IMR-90 (cell line): ENCODE measurements around the gene FAM209B. TPM values are rescaled to one million over a fixed set of nuclear protein-coding genes. Genes with fewer than 3 reads are reported as not detected.
"Not testable (repeated sequence)": the region's sequence is repeated elsewhere in the genome, so short reads cannot be mapped to it uniquely, and the experiment has no call there.

Experiments
- ATAC-seq: fragments of 200-7000 bp; cut with Tn5 transposase; 2 replicates; pipeline ENCODE4 v1.9.1; 2020; ENCODE audit warnings: low read depth, mild to moderate bottlenecking, moderate library complexity
- BruUV-seq: library from RNA; stranded (reverse); fragments of 400-500 nt; replicated peaks from 2 replicates; lab custom pipeline; 2021; lab: Mats Ljungman, UMichigan
- CTCF ChIA-PET: fragments of 300-600 bp; formaldehyde crosslinking; extraction: SDS; loops from one replicate; lab custom pipeline; 2021; ENCODE audit warnings: antibody characterized with exemption; lab: Yijun Ruan, JAX
- POLR2A ChIA-PET: fragments of 300-600 bp; sonication (Branson Sonifier 250); formaldehyde crosslinking; loops from one replicate; lab custom pipeline; 2022; ENCODE audit warnings: antibody characterized with exemption; ENCODE audit not compliant: unreplicated experiment; lab: Charles Lee
- DNase-seq: peaks from one replicate; pipeline ENCODE4 v3.0.0; 2013
- H2AFZ ChIP-seq: replicated peaks from 2 replicates; pipeline ENCODE3; 2013; ENCODE audit warnings: low read length, mild to moderate bottlenecking; ENCODE audit not compliant: poor library complexity
- H2AK5ac ChIP-seq: 2 replicates; pipeline ENCODE4 v1.6.1; 2013; ENCODE audit warnings: low read depth, low read length, inconsistent platforms
- H2AK9ac ChIP-seq: replicated peaks from 2 replicates; pipeline ENCODE3; 2013; ENCODE audit warnings: mild to moderate bottlenecking, low read depth, low read length, moderate library complexity; ENCODE audit not compliant: poor library complexity
- H2BK120ac ChIP-seq: 2 replicates; pipeline ENCODE4 v1.6.1; 2013; ENCODE audit warnings: low read depth, low read length, inconsistent platforms
- H2BK15ac ChIP-seq: 3 replicates; pipeline ENCODE4 v1.6.1; 2013; ENCODE audit warnings: low read depth, low read length, inconsistent platforms
- H2BK20ac ChIP-seq: 2 replicates; pipeline ENCODE4 v1.6.1; 2013; ENCODE audit warnings: low read depth, mild to moderate bottlenecking, inconsistent platforms, low read length, moderate library complexity
- H2BK5ac ChIP-seq: 2 replicates; pipeline ENCODE4 v1.6.1; 2013; ENCODE audit warnings: mild to moderate bottlenecking, low read depth, low read length, inconsistent platforms; ENCODE audit not compliant: poor library complexity, severe bottlenecking
- H3K14ac ChIP-seq: replicated peaks from 2 replicates; pipeline ENCODE4 v1.6.1; 2013; ENCODE audit warnings: low read depth, low read length, inconsistent platforms
- H3K18ac ChIP-seq: 2 replicates; pipeline ENCODE4 v1.6.1; 2013; ENCODE audit warnings: low read depth, low read length, control low read depth
- H3K23ac ChIP-seq: 2 replicates; pipeline ENCODE4 v1.6.1; 2013; ENCODE audit warnings: low read depth, low read length, inconsistent platforms
- H3K27ac ChIP-seq: 2 replicates; pipeline ENCODE4 v1.5.1; 2013; ENCODE audit warnings: mild to moderate bottlenecking, control low read depth, low read length; ENCODE audit not compliant: insufficient read depth
- H3K27me3 ChIP-seq: 2 replicates; pipeline ENCODE4 v1.6.1; 2013; ENCODE audit warnings: low read length; ENCODE audit not compliant: control insufficient read depth, insufficient read depth
- H3K36me3 ChIP-seq: 2 replicates; pipeline ENCODE4 v1.6.1; 2013; ENCODE audit warnings: low read length, mixed read lengths; ENCODE audit not compliant: control insufficient read depth, insufficient read depth
- H3K4ac ChIP-seq: 2 replicates; pipeline ENCODE4 v1.6.1; 2013; ENCODE audit warnings: low read depth, low read length, inconsistent platforms
- H3K4me1 ChIP-seq: 2 replicates; pipeline ENCODE4 v1.6.1; 2013; ENCODE audit warnings: low read length, mixed read lengths; ENCODE audit not compliant: control insufficient read depth, insufficient read depth
- H3K4me2 ChIP-seq: 2 replicates; pipeline ENCODE4 v1.6.1; 2013; ENCODE audit warnings: low read depth, mild to moderate bottlenecking, control low read depth, low read length, moderate library complexity
- H3K4me3 ChIP-seq: 2 replicates; pipeline ENCODE4 v1.5.1; 2013; ENCODE audit warnings: low read depth, mild to moderate bottlenecking, control low read depth, low read length, moderate library complexity; ENCODE audit not compliant: insufficient read depth
- H3K56ac ChIP-seq: 2 replicates; pipeline ENCODE4 v1.6.1; 2013; ENCODE audit warnings: low read length, inconsistent platforms; ENCODE audit not compliant: insufficient read depth; ENCODE audit errors: extremely low read depth
- H3K79me1 ChIP-seq, 2 experiments: 2 replicates each; pipeline ENCODE4 v1.6.1; 2013; ENCODE audit warnings: low read length in 2 of 2, inconsistent platforms in 1 of 2, low read depth in 1 of 2
- H3K9ac ChIP-seq: 2 replicates; pipeline ENCODE4 v1.6.1; 2013; ENCODE audit warnings: low read depth, low read length, control low read depth
- H3K9me1 ChIP-seq: 2 replicates; pipeline ENCODE4 v1.6.1; 2013; ENCODE audit warnings: low read length, inconsistent platforms; ENCODE audit not compliant: insufficient read depth
- H3K9me3 ChIP-seq: 2 replicates; pipeline ENCODE4 v1.6.1; 2013; ENCODE audit warnings: low read length; ENCODE audit not compliant: control insufficient read depth, insufficient read depth
- H4K20me1 ChIP-seq: 2 replicates; pipeline ENCODE4 v1.6.1; 2013; ENCODE audit warnings: low read length, inconsistent platforms; ENCODE audit not compliant: insufficient read depth
- H4K5ac ChIP-seq: 2 replicates; pipeline ENCODE4 v1.6.1; 2013; ENCODE audit warnings: mild to moderate bottlenecking, low read depth, low read length, control low read depth
- H4K8ac ChIP-seq, 2 experiments: 2 replicates each; pipeline ENCODE4 v1.6.1; 2013; ENCODE audit warnings: low read depth in 2 of 2, low read length in 2 of 2, control low read depth in 1 of 2, inconsistent platforms in 1 of 2
- H4K91ac ChIP-seq: 2 replicates; pipeline ENCODE4 v1.6.1; 2013; ENCODE audit warnings: low read depth, low read length, inconsistent platforms; ENCODE audit not compliant: insufficient read depth
- WGBS, 2 experiments: methylation state at CpG; one replicate each; pipeline versions ENCODE4 v1.1.5 to v1.1.7; 2013; ENCODE audit warnings: missing lambda C conversion rate in 2 of 2; ENCODE audit not compliant: insufficient read length in 1 of 2; ENCODE audit errors: extremely low coverage in 2 of 2; 5-methylcytosine and 5-hydroxymethylcytosine counted together
- dilution Hi-C: fragments of 300-500 bp; cut with HindIII; formaldehyde crosslinking; loops from one replicate; pipeline ENCODE4 v1.14.3; 2018; ENCODE audit warnings: low sequenced_read_pairs; ENCODE audit not compliant: unreplicated experiment
- in situ Hi-C: fragments of 300-500 bp; cut with MboI; formaldehyde crosslinking; loops from 3 replicates; pipeline ENCODE4 v1.14.3; 2019; ENCODE audit warnings: low sequenced_read_pairs, inconsistent platforms, mixed read lengths
- intact Hi-C: fragments of 100-400 bp; cut with micrococcal nuclease; formaldehyde crosslinking; loops from 2 replicates; pipeline ENCODE4 v1.10.0; 2022
- polyA plus RNA-seq, 3 experiments: library from polyadenylated mRNA; depleted of rRNA; stranded (reverse); fragments of >200 nt; gene quantifications; 2 replicates each; pipeline ENCODE4 v1.2.3, GENCODE V29; 2012; ENCODE audit warnings: low replicate concordance in 1 of 3
- total RNA-seq: library from RNA; depleted of rRNA; stranded (reverse); fragments of >200 nt; gene quantifications from 2 replicates; pipeline ENCODE4 v1.2.3, GENCODE V29; 2012

Gene FAM209B
- total and polyA plus RNA-seq, 2 of the 4 experiments (the other 2 are of a cell fraction) = 0.24 TPM; not detected in 1

DNA sequence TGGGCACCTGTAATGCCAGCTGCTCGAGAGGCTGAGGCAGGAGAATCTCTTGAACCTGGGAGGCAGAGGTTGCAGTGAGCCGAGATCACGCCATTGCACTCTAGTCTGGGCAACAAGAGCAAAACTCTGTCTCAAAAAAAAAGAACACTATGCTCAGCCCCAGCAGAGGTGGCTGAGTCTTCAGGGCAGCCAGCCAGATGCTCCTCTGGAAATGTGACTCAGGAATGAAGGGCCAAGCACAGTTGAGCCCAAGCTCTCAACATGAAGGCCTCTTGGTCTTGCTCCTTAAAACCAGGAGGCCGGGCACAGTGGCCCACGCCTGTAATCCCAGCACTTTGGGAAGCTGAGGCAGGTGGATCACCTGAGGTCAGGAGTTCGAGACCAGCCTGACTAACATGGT lies 31.5 kb downstream of the FAM209B start:
- H3K4me2 ChIP-seq, H2BK15ac ChIP-seq, in situ Hi-C loops, H2AK9ac ChIP-seq, H3K23ac ChIP-seq, dilution Hi-C loops, H3K18ac ChIP-seq, H2AK5ac ChIP-seq, H3K9me3 ChIP-seq, H4K8ac ChIP-seq, H2BK20ac ChIP-seq, H3K36me3 ChIP-seq, POLR2A ChIA-PET, BruUV-seq, ATAC-seq, H2BK120ac ChIP-seq, H2BK5ac ChIP-seq, H3K9me1 ChIP-seq, H4K20me1 ChIP-seq, H3K9ac ChIP-seq, intact Hi-C loops, CTCF ChIA-PET, H3K27me3 ChIP-seq, DNase-seq, H3K4ac ChIP-seq, H3K27ac ChIP-seq, H3K79me1 ChIP-seq, H3K14ac ChIP-seq, H3K4me3 ChIP-seq, H4K5ac ChIP-seq, H2AFZ ChIP-seq, H3K4me1 ChIP-seq, H4K91ac ChIP-seq, H3K56ac ChIP-seq: not testable (repeated sequence)
- WGBS, 2 experiments = 82% methylated on average over 3 of the region's 6 CpGs; no CpG with 5 or more reads in 1 of the 2 experiments
